Fibroblast of lung (primary cell): ENCODE data around the gene FAM135A.

ENCODE experiments used
- CTCF ChIP-seq, 2 donors: IDR thresholded peaks in 1 of 2; conservative IDR thresholded peaks in 1 of 2; 1 replicate in 1 of 2; 2 replicates in 1 of 2; pipeline ENCODE4 v1.5.1; 2011 to 2012; ENCODE audit warnings: low read length in 2 of 2, control low read depth in 1 of 2, inconsistent platforms in 1 of 2, low read depth in 1 of 2, mild to moderate bottlenecking in 1 of 2
- EZH2 ChIP-seq: IDR thresholded peaks from 2 replicates; pipeline ENCODE4 v1.5.1; 2012; ENCODE audit warnings: low read length, control low read depth, mild to moderate bottlenecking; ENCODE audit errors: missing control alignments

- no peak for TF ChIP-seq CTCF (conservative IDR thresholded peaks at IDR 0.05 in 1 of 2, IDR thresholded peaks at IDR 0.05 in 1 of 2; ENCODE audit: low read depth in 1 of 2, low read length in 2 of 2)
- TF ChIP-seq EZH2 = no peak
These were observed 136.0 kb downstream of the FAM135A start for GRCh38 chr6:70549327-70549726.
